Stomach (tissue), 4 donors: ENCODE measurements around the gene OR14A16.

Experiments used
- CTCF ChIP-seq, 7 experiments: fragments of 450-650 bp in 4 of 7; fragments of 200-600 bp in 3 of 7; sonication (generic) in 3 of 7; IDR thresholded peaks; one replicate each; pipeline ENCODE4 v1.5.1; 2016 to 2019; ENCODE audit warnings: antibody characterized with exemption in 7 of 7, control low read depth in 2 of 7, mild to moderate bottlenecking in 1 of 7
- EP300 ChIP-seq: sonication (generic); formaldehyde crosslinking; IDR thresholded peaks from one replicate; pipeline ENCODE4 v1.6.1; 2017; ENCODE audit warnings: antibody characterized with exemption
- POLR2A ChIP-seq, 4 donors: fragments of 450-650 bp; IDR thresholded peaks; one replicate each; pipeline ENCODE4 v1.6.1; 2016; ENCODE audit warnings: antibody characterized with exemption in 4 of 4, control low read depth in 2 of 4, mild to moderate bottlenecking in 1 of 4, moderate library complexity in 1 of 4
- POLR2AphosphoS5 ChIP-seq, 3 donors: sonication (generic); formaldehyde crosslinking; IDR thresholded peaks; one replicate each; pipeline ENCODE4 v1.6.1; 2016; ENCODE audit warnings: antibody characterized with exemption in 3 of 3

GRCh38 chr1:247769603-247770002 is 54.3 kb downstream of the OR14A16 start:
- TF ChIP-seq CTCF (IDR thresholded peaks at IDR 0.05), result no peak
- no peak for TF ChIP-seq POLR2AphosphoS5 (IDR thresholded peaks at IDR 0.05)
- TF ChIP-seq POLR2A (IDR thresholded peaks at IDR 0.05), result no peak
- no peak for TF ChIP-seq EP300
